Stomach (tissue), 4 donors: ENCODE measurements around the gene FOXP2.

Experiments
- EP300 ChIP-seq: sonication (generic); formaldehyde crosslinking; IDR thresholded peaks from one replicate; pipeline ENCODE4 v1.6.1; 2017; ENCODE audit warnings: antibody characterized with exemption
- POLR2A ChIP-seq, 4 donors: fragments of 450-650 bp; IDR thresholded peaks; one replicate each; pipeline ENCODE4 v1.6.1; 2016; ENCODE audit warnings: antibody characterized with exemption in 4 of 4, control low read depth in 2 of 4, mild to moderate bottlenecking in 1 of 4, moderate library complexity in 1 of 4
- POLR2AphosphoS5 ChIP-seq, 3 donors: sonication (generic); formaldehyde crosslinking; IDR thresholded peaks; one replicate each; pipeline ENCODE4 v1.6.1; 2016; ENCODE audit warnings: antibody characterized with exemption in 3 of 3
- TF ChIP-seq, protein P1 (sequence below), 7 experiments: fragments of 450-650 bp in 4 of 7; fragments of 200-600 bp in 3 of 7; sonication (generic) in 3 of 7; IDR thresholded peaks; one replicate each; pipeline ENCODE4 v1.5.1; 2016 to 2019; ENCODE audit warnings: antibody characterized with exemption in 7 of 7, control low read depth in 2 of 7, mild to moderate bottlenecking in 1 of 7

DNA sequence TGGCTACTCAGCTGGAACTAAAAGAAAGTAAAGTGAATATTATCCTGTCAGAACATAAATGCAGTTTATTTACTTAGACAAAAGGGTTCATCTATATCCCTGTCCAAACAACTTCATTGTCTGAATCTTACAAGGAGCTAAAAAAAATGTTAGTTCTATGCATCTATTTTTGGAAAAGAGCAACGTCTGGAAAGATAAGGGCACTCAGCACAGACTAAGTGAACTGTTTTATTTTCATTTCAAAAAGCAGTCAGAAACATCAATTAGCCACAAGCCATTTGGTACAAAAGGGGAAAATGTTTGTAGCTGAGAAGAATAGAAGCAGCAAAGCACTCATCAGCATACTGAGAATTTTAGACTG is 245.5 kb downstream of the FOXP2 start:
- no peak for TF ChIP-seq EP300
- TF ChIP-seq, protein P1, sequence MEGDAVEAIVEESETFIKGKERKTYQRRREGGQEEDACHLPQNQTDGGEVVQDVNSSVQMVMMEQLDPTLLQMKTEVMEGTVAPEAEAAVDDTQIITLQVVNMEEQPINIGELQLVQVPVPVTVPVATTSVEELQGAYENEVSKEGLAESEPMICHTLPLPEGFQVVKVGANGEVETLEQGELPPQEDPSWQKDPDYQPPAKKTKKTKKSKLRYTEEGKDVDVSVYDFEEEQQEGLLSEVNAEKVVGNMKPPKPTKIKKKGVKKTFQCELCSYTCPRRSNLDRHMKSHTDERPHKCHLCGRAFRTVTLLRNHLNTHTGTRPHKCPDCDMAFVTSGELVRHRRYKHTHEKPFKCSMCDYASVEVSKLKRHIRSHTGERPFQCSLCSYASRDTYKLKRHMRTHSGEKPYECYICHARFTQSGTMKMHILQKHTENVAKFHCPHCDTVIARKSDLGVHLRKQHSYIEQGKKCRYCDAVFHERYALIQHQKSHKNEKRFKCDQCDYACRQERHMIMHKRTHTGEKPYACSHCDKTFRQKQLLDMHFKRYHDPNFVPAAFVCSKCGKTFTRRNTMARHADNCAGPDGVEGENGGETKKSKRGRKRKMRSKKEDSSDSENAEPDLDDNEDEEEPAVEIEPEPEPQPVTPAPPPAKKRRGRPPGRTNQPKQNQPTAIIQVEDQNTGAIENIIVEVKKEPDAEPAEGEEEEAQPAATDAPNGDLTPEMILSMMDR (IDR thresholded peaks at IDR 0.05): no peak
- TF ChIP-seq POLR2AphosphoS5 (IDR thresholded peaks at IDR 0.05): no peak
- no peak for TF ChIP-seq POLR2A (IDR thresholded peaks at IDR 0.05)
